ENCODE data around the gene FLNB.

FLNB gene

GRCh38 chr3:58003093-58003492 is 5.1 kb upstream of the FLNB start:
- no peak overlapping the region for H3K4me3 ChIP-seq (ENCODE audit: low read depth, low read length)
- no peak for DNase-seq (ENCODE audit: low read depth)

- H3K4me3 ChIP-seq (ENCODE audit: low read depth, low read length): no peak overlapping the region
- no peak for DNase-seq (ENCODE audit: low read depth)
These were observed 3.2 kb upstream of the FLNB start for GRCh38 chr3:58004973-58005372.

- DNase-seq (ENCODE audit: low read depth): peak; percentile 54
- no peak overlapping the region for H3K4me3 ChIP-seq (ENCODE audit: low read depth, low read length)
These were observed 2.6 kb upstream of the FLNB start for GRCh38 chr3:58005669-58006068.

GRCh38 chr3:58006661-58007060 is 1.6 kb upstream of the FLNB start:
- DNase-seq (ENCODE audit: low read depth): no peak
- no peak overlapping the region for H3K4me3 ChIP-seq (ENCODE audit: low read depth, low read length)

- H3K4me3 ChIP-seq (ENCODE audit: low read depth, low read length): peak overlapping the region; percentile 97
- DNase-seq (ENCODE audit: low read depth): no peak
These were observed 965 bp downstream of the FLNB start for GRCh38 chr3:58009026-58009748.

- no peak for DNase-seq (ENCODE audit: low read depth)
- H3K4me3 ChIP-seq (ENCODE audit: low read depth, low read length): peak overlapping the region; percentile 97
These were observed 1.7 kb downstream of the FLNB start for GRCh38 chr3:58009749-58010535.

- no peak for DNase-seq (ENCODE audit: low read depth)
- peak overlapping the region; percentile 97 for H3K4me3 ChIP-seq (ENCODE audit: low read depth, low read length)
These were observed 2.3 kb downstream of the FLNB start for GRCh38 chr3:58010562-58010961.

GRCh38 chr3:58011580-58011979 is 3.4 kb downstream of the FLNB start:
- DNase-seq (ENCODE audit: low read depth): no peak
- no peak overlapping the region for H3K4me3 ChIP-seq (ENCODE audit: low read depth, low read length)

GRCh38 chr3:58012302-58012701 is 4.1 kb downstream of the FLNB start:
- no peak for DNase-seq (ENCODE audit: low read depth)
- no peak overlapping the region for H3K4me3 ChIP-seq (ENCODE audit: low read depth, low read length)

GRCh38 chr3:58013099-58013498 is 4.9 kb downstream of the FLNB start:
- no peak overlapping the region for H3K4me3 ChIP-seq (ENCODE audit: low read depth, low read length)
- DNase-seq (ENCODE audit: low read depth): no peak

- DNase-seq (ENCODE audit: low read depth): peak; percentile 76
- H3K4me3 ChIP-seq (ENCODE audit: low read depth, low read length): no peak overlapping the region
These were observed 5.9 kb downstream of the FLNB start for GRCh38 chr3:58013973-58014649.

- no peak for DNase-seq (ENCODE audit: low read depth)
- H3K4me3 ChIP-seq (ENCODE audit: low read depth, low read length): no peak overlapping the region
These were observed 7.3 kb downstream of the FLNB start for GRCh38 chr3:58015520-58015915.

- no peak overlapping the region for H3K4me3 ChIP-seq (ENCODE audit: low read depth, low read length)
- no peak for DNase-seq (ENCODE audit: low read depth)
These were observed 8.5 kb downstream of the FLNB start for GRCh38 chr3:58016710-58017109.

GRCh38 chr3:58018892-58019742 is 10.9 kb downstream of the FLNB start:
- no peak overlapping the region for H3K4me3 ChIP-seq (ENCODE audit: low read depth, low read length)
- DNase-seq (ENCODE audit: low read depth): no peak

GRCh38 chr3:58020783-58021071 is 12.5 kb downstream of the FLNB start:
- DNase-seq (ENCODE audit: low read depth): no peak
- no peak overlapping the region for H3K4me3 ChIP-seq (ENCODE audit: low read depth, low read length)

GRCh38 chr3:58021072-58021959 is 13.1 kb downstream of the FLNB start:
- no peak overlapping the region for H3K4me3 ChIP-seq (ENCODE audit: low read depth, low read length)
- no peak for DNase-seq (ENCODE audit: low read depth)

GRCh38 chr3:58021962-58022361 is 13.7 kb downstream of the FLNB start:
- no peak overlapping the region for H3K4me3 ChIP-seq (ENCODE audit: low read depth, low read length)
- DNase-seq (ENCODE audit: low read depth): no peak

- H3K4me3 ChIP-seq (ENCODE audit: low read depth, low read length): no peak overlapping the region
- no peak for DNase-seq (ENCODE audit: low read depth)
These were observed 14.3 kb downstream of the FLNB start for GRCh38 chr3:58022490-58022889.

GRCh38 chr3:58023531-58023930 is 15.3 kb downstream of the FLNB start:
- no peak overlapping the region for H3K4me3 ChIP-seq (ENCODE audit: low read depth, low read length)
- DNase-seq (ENCODE audit: low read depth): no peak

Measured in skeletal muscle cell (primary cell).